ENCODE results near the gene TNFRSF14. TPM values are rescaled to one million over a fixed set of nuclear protein-coding genes. Genes with fewer than 3 reads are reported as not detected.

The TNFRSF14 gene
- total RNA-seq, 1 donor from 2014 or later, result 6.5 TPM

DNA sequence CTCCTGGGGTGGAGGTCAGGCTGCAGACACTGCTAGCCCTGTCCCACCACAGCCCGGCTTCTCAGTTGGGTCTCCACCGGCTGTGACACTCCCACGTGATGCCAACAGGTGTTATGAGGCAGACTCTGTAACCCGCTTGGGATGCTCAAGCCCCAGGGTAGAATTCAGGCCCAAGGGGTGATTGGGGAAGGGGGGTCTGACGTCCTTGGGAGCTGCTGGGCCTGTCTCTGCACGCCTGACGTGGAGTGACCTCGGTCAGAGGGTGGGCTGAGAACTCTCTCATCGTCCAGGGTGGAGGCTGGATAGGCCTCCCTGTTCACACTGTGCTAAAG lies 18.4 kb upstream of the TNFRSF14 start:
- no peak overlapping the region for H3K27ac Mint-ChIP-seq (ENCODE audit: unreplicated experiment)
- no peak overlapping the region for H3K4me3 Mint-ChIP-seq (ENCODE audit: unreplicated experiment)
- DNase-seq (ENCODE audit: extremely low spot score, unreplicated experiment), result no peak
- H3K9me3 Mint-ChIP-seq (ENCODE audit: unreplicated experiment), result no peaks in the 10 kb centered on the region
- no peak for TF ChIP-seq CTCF (IDR thresholded peaks at IDR 0.05)
- no peaks in the 10 kb centered on the region for H3K27me3 Mint-ChIP-seq (ENCODE audit: unreplicated experiment)
- H3K4me1 Mint-ChIP-seq (ENCODE audit: unreplicated experiment), result peaks cover 37% of the 10 kb centered on the region
- no peaks in the 10 kb centered on the region for H3K36me3 Mint-ChIP-seq (ENCODE audit: unreplicated experiment)

GRCh38 chr1:2538376-2538775 lies 17.8 kb upstream of the TNFRSF14 start:
- Mint-ChIP-seq H3K4me3 (ENCODE audit: unreplicated experiment) (no peak overlapping the region), H3K36me3 (ENCODE audit: unreplicated experiment) (no peaks in the 10 kb centered on the region), H3K27ac (ENCODE audit: unreplicated experiment) (no peak overlapping the region), H3K27me3 (ENCODE audit: unreplicated experiment) (no peaks in the 10 kb centered on the region), H3K9me3 (ENCODE audit: unreplicated experiment) (no peaks in the 10 kb centered on the region), H3K4me1 (ENCODE audit: unreplicated experiment) (peaks cover 35% of the 10 kb centered on the region)
- no peak for DNase-seq (ENCODE audit: extremely low spot score, unreplicated experiment)
- TF ChIP-seq CTCF (IDR thresholded peaks at IDR 0.05), result no peak

DNA sequence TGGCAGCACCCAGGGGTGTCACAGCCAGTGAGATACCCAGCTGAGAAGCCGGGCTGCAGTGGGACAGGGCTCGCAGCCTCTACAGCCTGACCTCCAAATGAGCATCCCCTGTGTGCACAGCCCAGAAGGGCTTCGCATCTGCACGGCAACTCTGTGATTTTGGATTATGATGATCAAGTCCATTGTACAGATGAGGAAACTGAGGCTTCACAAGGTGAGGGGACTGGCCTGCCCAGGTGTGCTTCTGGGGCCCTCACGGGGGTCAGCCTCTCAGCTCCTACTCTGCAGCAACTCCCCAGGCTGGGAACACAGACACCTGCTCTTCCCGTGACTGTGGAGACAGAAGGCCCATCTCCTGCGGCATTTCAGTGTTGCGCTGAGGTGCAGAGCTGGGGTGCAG lies 17.3 kb upstream of the TNFRSF14 start:
- H3K4me3 Mint-ChIP-seq (ENCODE audit: unreplicated experiment), result no peak overlapping the region
- H3K9me3 Mint-ChIP-seq (ENCODE audit: unreplicated experiment), result no peaks in the 10 kb centered on the region
- no peak for TF ChIP-seq CTCF (IDR thresholded peaks at IDR 0.05)
- no peak for DNase-seq (ENCODE audit: extremely low spot score, unreplicated experiment)
- H3K27ac Mint-ChIP-seq (ENCODE audit: unreplicated experiment), result no peak overlapping the region
- H3K4me1 Mint-ChIP-seq (ENCODE audit: unreplicated experiment), result peaks cover 33% of the 10 kb centered on the region
- H3K36me3 Mint-ChIP-seq (ENCODE audit: unreplicated experiment), result no peaks in the 10 kb centered on the region
- H3K27me3 Mint-ChIP-seq (ENCODE audit: unreplicated experiment), result no peaks in the 10 kb centered on the region

DNA sequence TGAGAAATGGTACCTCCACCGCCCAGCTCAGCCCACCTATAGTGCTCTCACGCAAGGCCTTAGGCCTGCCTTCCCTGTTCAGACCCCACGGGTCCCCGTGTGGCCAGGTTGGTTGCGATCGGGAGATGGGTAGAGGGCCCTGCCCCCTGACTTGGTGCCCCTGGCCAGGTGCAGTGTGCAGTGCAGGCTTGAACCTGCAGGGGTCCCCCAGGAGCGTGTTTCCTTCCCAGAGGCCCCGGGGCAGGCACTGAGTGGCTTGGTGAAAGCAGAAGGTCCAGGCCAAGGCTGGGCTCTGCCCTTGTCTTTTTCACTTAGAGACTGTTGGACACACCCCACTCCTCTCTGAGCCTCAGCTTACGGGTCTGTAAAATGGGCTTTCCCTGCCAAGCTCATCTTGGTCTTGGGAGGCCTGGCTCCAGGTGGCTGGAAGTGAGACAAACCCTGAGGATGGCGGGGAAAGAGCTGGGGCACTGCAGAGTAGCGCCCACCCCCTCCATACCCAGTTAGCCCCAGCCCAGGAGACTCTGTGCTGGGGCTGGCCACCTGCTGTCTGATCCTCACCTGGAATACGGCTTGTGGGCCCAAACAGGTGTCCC lies 16.8 kb upstream of the TNFRSF14 start:
- Mint-ChIP-seq H3K4me3 (ENCODE audit: unreplicated experiment) (no peak overlapping the region), H3K36me3 (ENCODE audit: unreplicated experiment) (no peaks in the 10 kb centered on the region), H3K9me3 (ENCODE audit: unreplicated experiment) (no peaks in the 10 kb centered on the region), H3K27ac (ENCODE audit: unreplicated experiment) (no peak overlapping the region), H3K27me3 (ENCODE audit: unreplicated experiment) (no peaks in the 10 kb centered on the region), H3K4me1 (ENCODE audit: unreplicated experiment) (peaks cover 33% of the 10 kb centered on the region)
- TF ChIP-seq CTCF (IDR thresholded peaks at IDR 0.05), result peak; percentile 40
- DNase-seq (ENCODE audit: extremely low spot score, unreplicated experiment), result no peak

DNA sequence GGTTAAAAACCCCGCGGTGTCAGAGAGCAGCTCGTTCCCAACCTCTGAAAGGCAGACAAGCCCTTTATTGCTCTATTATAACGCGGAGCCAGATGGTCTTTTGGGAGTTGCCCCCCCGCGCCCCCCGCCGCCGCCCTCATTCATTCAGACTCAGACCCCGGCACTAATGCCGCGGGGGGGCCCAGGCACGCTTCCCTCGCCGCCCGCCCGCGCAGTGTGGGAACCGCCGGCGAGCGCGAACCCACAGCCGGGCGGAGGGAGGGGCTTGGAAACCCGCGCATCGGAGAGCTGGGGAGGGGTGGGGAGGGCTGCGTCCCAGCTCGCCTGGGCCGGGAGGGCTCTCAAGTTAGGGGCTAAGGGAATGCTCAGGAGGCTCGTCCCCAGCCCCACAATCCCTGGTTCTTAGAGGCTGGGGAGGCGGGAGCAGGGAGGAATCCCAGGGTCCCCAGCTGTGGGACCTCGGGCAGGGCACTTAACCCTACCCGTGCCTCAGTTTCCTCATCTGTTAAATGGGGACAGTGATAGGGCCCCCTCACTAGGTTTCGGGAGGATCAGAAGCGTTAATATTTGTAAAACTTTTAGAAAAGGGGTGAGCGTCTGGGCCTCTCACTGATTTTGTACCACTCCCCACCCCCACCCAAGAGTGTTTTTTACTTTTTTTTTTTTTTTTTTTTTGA lies 15.2 kb upstream of the TNFRSF14 start:
- Mint-ChIP-seq H3K27ac (ENCODE audit: unreplicated experiment) (no peak overlapping the region), H3K4me3 (ENCODE audit: unreplicated experiment) (no peak overlapping the region), H3K27me3 (ENCODE audit: unreplicated experiment) (no peaks in the 10 kb centered on the region)

More for the DNA sequence above, 15.2 kb upstream of the TNFRSF14 start:
- no peaks in the 10 kb centered on the region for H3K36me3 Mint-ChIP-seq (ENCODE audit: unreplicated experiment)
- DNase-seq (ENCODE audit: extremely low spot score, unreplicated experiment), result no peak
- no peaks in the 10 kb centered on the region for H3K9me3 Mint-ChIP-seq (ENCODE audit: unreplicated experiment)
- TF ChIP-seq CTCF (IDR thresholded peaks at IDR 0.05), result no peak
- H3K4me1 Mint-ChIP-seq (ENCODE audit: unreplicated experiment), result peaks cover 33% of the 10 kb centered on the region
